Esophagus muscularis mucosa (tissue), 4 donors: ENCODE measurements around the gene SLC2A5.

Experiments used
- EP300 ChIP-seq: sonication (generic); formaldehyde crosslinking; IDR thresholded peaks from one replicate; pipeline ENCODE4 v1.6.1; 2017; ENCODE audit warnings: antibody characterized with exemption
- POLR2A ChIP-seq: fragments of 450-650 bp; IDR thresholded peaks from one replicate; pipeline ENCODE4 v1.6.1; 2017; ENCODE audit warnings: antibody characterized with exemption, moderate library complexity, mild to moderate bottlenecking, low read depth
- POLR2AphosphoS5 ChIP-seq, 2 donors: sonication (generic); formaldehyde crosslinking; IDR thresholded peaks; one replicate each; pipeline ENCODE4 v1.6.1; 2017; ENCODE audit warnings: antibody characterized with exemption in 2 of 2
- TF ChIP-seq, protein P1 (sequence below), 3 experiments: fragments of 200-600 bp in 2 of 3; fragments of 450-650 bp in 1 of 3; sonication (generic) in 2 of 3; IDR thresholded peaks; one replicate each; pipeline ENCODE4 v1.5.1; 2017 to 2019; ENCODE audit warnings: antibody characterized with exemption in 3 of 3, mild to moderate bottlenecking in 2 of 3, moderate library complexity in 1 of 3

DNA sequence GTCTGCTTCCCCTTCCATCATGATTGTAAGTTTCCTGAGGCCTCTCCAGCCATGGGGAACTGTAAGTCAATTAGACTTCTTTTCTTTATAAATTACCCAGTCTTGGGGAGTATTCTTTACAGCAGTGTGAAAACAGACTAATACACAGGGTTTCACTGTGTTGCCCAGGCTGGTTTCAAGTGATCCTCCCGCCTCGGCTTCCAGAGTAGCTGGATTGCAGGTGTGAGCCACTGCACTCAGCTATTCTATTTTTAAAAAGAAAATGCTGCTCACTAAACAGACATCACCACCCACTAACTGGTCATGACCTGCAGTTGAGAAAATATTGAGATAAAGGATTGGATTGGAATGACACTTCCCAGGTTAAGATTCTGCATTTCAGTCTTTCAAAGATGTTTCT, 22.4 kb downstream of the SLC2A5 start:
- TF ChIP-seq, protein P1, sequence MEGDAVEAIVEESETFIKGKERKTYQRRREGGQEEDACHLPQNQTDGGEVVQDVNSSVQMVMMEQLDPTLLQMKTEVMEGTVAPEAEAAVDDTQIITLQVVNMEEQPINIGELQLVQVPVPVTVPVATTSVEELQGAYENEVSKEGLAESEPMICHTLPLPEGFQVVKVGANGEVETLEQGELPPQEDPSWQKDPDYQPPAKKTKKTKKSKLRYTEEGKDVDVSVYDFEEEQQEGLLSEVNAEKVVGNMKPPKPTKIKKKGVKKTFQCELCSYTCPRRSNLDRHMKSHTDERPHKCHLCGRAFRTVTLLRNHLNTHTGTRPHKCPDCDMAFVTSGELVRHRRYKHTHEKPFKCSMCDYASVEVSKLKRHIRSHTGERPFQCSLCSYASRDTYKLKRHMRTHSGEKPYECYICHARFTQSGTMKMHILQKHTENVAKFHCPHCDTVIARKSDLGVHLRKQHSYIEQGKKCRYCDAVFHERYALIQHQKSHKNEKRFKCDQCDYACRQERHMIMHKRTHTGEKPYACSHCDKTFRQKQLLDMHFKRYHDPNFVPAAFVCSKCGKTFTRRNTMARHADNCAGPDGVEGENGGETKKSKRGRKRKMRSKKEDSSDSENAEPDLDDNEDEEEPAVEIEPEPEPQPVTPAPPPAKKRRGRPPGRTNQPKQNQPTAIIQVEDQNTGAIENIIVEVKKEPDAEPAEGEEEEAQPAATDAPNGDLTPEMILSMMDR (IDR thresholded peaks at IDR 0.05): no peak
- TF ChIP-seq POLR2A: no peak
- no peak for TF ChIP-seq POLR2AphosphoS5 (IDR thresholded peaks at IDR 0.05)
- no peak for TF ChIP-seq EP300
